DMS 273 treated with DMSO at 0.1 percent for 48 hours (cell line): ENCODE results near the gene UGT1A4.
"Not testable (repeated sequence)": the region's sequence is repeated elsewhere in the genome, so short reads cannot be mapped to it uniquely, and the experiment has no call there.

Experiments used
- DNase-seq: peaks from one replicate; lab custom pipeline; 2025; lab: John Stamatoyannopoulos, UW

UGT1A4 gene

DNA sequence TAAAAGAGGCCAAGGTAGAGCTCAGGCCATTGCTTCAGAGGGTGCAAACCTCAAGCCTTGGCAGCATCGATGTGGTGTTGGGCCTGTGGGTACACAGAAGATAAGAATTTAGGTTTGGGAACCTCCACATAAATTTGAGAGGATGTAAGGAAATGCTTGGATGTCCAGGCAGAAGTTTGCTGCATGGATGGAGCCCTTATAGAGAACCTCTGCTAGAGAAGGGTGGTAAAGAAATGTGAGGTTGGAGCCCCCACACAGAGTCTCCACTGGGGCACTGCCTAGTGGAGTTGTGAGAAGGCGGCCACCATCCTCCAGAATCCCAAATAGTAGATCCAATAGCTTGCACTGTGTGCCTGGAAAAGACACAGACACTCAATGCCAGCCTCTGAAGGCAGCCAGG lies 32.2 kb downstream of the UGT1A4 start:
- DNase-seq = not testable (repeated sequence)

DNA sequence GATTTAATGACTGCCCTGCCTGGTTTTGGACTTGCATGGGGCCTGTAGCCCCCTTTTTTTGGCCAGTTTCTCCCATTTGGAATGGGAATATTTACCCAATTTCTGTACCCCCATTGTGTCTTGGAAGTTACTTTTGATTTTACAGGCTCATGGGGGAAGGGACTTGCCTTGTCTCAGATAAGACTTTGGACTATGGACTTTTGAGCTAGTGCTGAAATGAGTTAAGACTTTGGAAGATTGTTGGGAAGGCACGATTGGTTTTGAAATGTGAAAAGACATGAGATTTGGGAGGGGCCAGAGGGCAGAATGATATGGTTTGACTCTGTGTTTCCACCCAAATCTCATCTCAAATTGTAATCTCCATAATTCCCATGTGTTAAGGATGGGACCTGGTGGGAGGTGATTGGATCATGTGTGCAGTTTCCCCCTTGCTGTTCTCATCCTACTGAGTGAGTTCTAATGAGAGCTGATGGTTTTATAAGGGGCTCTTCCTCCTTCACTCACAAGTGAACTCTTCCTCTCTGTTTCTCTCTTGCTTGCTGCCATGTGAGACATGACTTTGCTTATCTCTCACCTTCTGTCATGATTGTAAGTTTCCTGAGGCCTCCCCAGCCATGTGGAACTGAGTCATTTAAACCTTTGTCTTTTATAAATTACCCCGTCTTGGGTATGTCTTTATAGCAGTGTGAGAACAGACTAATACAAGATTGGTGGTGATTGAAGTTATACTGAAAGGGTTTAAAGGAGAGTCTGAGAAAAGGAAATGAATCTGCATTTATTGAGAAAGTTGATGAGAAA lies 32.9 kb downstream of the UGT1A4 start:
- not testable (repeated sequence) for DNase-seq

DNA sequence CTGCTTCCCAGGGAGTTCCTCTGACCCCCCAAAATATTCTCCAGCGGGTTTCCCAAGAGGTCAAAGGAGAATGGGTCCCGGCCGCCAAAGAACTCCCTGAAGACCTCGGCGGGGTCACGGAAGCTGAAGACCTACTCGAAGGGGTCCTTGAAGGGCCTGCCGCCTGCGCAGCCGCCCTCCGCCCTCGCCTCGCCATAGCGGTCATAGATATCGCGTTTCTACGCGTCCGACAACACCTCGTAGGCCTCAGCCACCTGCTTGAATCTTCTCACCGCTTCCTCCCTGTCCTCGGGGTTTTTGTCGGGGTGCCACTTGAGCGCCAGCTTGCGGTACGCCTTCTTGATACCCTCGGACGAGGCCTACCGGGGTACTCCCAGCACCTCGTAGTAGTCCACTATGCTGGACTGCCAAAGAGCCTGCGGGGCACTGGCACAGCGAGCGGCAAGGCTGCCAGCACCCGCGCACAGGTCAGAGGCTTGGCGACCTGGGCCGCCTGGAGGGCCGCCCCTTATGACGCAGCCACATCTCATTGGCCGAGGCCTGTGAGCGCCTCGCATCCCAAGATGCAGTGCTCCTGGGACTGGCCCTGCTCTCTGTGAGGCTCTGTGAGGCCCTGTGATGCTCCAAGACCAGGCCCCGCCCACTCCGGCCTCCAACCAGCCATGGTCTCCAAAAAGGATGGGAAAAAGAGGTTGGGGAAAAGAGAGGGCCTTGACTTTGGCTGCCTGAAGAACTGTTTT lies 36.5 kb downstream of the UGT1A4 start:
- no peak for DNase-seq

DNA sequence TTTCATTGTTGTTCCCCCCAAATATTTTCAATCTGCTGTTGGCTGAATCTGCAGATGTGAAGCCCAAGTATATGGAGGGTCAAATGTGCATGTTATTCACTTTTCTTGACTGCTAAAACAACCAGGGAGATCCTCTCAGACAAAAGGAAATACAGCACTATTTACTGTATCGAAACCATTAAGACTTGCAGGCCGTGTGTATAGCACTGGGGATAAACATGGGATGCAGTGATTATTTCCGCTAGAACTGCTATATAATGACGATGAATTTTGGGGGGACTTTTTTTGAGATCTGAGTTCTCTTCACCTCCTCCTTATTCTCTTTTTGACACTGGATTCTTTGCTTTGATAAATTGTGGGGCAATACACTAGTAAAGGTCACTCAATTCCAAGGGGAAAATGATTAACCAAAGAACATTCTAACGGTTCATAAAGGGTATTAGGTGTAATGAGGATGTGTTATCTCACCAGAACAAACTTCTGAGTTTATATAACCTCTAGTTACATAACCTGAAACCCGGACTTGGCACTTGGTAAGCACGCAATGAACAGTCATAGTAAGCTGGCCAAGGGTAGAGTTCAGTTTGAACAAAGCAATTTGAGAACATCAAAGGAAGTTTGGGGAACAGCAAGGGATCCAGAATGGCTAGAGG lies 38.0 kb downstream of the UGT1A4 start:
- no peak for DNase-seq

DNA sequence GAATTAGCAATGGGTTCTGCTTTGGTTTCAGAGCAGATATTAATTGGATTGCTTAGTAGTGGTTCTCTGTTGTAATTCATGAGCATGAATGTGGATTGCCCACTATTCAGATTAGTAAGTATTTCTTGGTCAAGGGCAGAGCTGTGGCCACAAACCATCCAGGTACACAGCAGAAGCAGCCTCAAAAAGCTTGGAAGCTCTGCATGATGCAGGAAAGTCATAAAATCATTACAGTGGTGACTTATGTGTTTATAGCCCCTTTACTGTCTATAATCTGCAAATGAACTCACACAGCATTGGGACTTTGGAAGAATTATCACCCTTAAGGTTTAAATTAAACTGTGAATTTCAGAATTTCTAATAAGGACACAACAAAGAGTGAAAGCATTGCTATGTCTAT lies 39.6 kb downstream of the UGT1A4 start:
- no peak for DNase-seq

DNA sequence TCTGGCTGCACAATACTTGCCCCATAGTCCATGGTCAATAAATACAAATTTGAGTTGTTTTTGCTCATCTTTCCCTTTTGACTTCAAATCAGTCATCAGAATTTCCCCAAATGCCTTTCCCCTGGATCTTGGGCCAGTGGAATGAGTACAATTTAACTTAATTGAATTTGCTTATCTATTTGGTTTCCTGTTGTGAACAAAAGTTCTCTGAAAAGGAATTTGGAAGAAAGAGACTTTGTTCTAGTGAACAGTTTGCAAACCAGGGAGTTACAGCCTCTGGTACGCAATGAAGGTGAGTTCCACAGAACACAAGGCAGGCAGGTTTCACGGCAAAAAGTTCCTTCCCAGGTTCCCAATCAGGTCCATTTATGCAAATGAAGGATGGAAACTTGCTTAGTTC lies 40.3 kb downstream of the UGT1A4 start:
- DNase-seq = no peak

DNA sequence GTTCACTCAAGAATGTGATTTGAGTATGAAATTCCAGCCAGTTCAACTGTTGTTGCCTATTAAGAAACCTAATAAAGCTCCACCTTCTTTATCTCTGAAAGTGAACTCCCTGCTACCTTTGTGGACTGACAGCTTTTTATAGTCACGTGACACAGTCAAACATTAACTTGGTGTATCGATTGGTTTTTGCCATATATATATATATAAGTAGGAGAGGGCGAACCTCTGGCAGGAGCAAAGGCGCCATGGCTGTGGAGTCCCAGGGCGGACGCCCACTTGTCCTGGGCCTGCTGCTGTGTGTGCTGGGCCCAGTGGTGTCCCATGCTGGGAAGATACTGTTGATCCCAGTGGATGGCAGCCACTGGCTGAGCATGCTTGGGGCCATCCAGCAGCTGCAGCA lies 41.5 kb downstream of the UGT1A4 start, which contains the start of gene UGT1A1:
TSS of gene UGT1A1 (plus strand) at position 228 of the 400 bp plus-strand sequence. CDS start at position 246, 18 bp downstream.
- no peak for DNase-seq

DNA sequence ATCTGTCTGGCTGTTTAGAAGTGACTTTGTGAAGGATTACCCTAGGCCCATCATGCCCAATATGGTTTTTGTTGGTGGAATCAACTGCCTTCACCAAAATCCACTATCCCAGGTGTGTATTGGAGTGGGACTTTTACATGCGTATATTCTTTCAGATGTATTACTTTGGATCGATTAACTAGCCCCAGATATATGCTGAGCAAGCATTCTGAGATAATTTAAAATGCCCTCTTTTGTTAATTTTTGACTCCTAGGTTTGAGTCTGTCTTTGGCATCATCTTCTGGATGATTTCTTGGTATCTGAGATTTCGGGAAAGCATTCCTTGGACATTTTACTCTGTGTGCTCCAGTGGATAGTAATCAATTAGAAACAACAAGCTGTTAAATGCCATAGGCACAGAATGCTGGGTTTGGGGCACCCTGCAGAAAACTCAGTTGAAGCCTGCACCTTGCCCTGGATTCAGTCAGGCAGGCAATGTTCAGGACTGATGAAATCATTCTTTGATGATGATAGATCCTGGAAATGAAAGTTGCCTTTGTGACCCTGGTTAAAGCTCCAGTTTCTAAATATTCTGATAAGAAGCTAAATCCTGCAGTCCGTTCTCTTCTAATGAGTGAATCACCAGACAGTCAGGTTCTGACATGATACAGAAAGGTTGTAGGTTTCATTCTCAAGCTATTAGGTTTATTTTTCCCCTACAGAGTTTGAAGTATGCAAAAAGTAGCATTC lies 42.7 kb downstream of the UGT1A4 start:
- no peak for DNase-seq

DNA sequence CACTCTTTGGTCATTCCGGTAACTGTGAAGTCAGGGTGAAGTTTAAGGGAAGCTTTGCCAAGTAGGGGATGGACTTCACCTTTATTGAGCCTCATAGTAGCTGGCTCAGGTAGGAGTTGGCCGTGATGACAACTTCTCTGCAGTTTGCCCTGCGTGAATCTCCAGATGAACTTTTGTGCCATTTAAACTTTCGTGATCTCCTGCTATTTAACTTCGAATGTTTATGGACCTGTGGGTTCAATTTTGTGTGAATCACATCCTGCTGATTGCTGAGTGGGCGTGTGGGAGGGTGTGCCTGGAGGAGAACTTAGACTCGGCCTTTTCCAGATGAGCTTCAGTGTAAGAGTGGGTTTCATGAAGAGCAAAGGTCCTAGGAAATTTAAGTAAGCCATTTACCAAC lies 45.7 kb downstream of the UGT1A4 start:
- no peak for DNase-seq

DNA sequence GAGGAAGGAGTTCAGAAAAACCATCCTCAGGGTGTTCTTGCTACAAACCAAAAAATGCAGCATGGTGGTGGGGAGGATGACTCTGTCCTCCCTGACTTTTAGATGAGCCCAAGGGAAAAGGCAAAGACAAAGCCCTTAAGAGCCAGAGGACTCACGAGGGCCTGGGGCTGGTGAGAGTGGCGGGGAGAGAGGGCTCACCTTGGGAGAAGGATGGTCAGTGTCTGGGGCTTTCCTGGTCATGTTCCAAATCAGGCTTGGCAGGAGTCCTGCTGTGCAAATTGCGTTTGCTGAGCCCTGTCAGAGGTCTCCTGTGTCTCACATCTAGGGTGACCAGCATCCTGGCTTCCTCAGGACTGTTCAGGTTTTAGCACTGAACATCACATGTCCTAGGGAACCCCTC lies 46.2 kb downstream of the UGT1A4 start:
- DNase-seq = no peak

DNA sequence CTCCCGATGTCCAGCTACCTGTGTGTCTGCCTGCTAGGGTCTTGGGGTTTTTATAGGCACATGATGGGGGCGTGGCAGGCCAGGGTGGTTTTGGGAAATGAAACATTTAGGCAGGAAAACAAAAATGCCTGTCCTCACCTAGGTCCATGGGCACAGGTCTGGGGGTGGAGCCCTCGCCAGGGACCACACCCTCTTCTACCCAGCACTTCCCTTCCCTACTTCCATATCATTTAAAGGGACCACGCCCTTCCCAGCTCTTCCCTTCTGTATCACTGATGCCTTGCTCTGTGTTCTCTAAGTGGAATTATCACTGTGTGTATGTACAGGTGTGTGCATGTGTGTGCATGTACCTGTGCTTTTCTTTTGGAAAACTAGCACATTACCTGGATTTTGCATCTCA lies 47.9 kb downstream of the UGT1A4 start:
- DNase-seq = no peak

DNA sequence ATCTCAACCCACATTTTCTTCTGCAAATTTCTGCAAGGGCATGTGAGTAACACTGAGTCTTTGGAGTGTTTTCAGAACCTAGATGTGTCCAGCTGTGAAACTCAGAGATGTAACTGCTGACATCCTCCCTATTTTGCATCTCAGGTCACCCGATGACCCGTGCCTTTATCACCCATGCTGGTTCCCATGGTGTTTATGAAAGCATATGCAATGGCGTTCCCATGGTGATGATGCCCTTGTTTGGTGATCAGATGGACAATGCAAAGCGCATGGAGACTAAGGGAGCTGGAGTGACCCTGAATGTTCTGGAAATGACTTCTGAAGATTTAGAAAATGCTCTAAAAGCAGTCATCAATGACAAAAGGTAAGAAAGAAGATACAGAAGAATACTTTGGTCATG lies 49.5 kb downstream of the UGT1A4 start:
- DNase-seq = no peak

DNA sequence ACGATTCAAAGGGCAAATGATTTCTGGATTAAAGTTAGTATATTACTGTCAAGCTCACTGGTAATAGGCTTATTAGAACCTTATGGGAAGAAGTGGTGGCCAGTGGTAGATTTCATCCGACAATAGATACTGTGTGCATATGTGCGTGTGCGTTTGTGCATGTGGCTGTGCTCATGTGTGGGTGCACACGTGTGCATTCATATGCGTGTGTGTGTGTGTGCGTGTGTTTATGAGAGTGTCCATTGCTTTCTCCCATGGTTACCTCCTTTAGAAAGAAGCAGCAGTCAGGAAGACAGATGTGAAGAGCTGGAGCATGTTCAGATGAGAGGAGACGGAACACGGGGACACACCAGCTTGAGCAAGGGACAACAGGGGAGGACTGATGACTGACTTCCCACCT lies 50.7 kb downstream of the UGT1A4 start:
- DNase-seq = no peak

DNA sequence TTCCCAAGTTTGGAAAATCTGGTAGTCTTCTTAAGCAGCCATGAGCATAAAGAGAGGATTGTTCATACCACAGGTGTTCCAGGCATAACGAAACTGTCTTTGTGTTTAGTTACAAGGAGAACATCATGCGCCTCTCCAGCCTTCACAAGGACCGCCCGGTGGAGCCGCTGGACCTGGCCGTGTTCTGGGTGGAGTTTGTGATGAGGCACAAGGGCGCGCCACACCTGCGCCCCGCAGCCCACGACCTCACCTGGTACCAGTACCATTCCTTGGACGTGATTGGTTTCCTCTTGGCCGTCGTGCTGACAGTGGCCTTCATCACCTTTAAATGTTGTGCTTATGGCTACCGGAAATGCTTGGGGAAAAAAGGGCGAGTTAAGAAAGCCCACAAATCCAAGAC lies 53.6 kb downstream of the UGT1A4 start:
- DNase-seq = no peak

DNA sequence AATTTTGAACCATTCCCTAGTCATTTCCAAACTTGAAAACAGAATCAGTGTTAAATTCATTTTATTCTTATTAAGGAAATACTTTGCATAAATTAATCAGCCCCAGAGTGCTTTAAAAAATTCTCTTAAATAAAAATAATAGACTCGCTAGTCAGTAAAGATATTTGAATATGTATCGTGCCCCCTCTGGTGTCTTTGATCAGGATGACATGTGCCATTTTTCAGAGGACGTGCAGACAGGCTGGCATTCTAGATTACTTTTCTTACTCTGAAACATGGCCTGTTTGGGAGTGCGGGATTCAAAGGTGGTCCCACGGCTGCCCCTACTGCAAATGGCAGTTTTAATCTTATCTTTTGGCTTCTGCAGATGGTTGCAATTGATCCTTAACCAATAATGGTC lies 54.0 kb downstream of the UGT1A4 start:
- DNase-seq = no peak

DNA sequence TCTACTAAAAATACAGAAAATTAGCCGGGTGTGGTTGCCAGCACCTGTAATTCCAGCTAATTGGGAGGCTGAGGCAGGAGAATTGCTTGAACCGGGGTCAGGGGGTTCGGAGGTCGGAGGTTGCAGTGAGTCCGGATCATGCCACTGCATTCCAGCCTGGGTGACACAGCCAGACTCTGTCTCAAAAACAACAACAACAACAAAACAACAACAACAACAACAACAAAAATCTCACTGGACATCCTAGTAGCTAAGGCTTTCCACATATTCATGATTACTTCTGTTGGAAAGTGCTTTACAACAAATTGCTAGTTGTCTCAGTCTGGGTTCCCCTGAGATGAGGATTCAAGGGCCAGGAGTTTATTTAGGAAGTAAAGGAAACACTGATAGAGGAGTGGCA lies 55.3 kb downstream of the UGT1A4 start:
- no peak for DNase-seq

DNA sequence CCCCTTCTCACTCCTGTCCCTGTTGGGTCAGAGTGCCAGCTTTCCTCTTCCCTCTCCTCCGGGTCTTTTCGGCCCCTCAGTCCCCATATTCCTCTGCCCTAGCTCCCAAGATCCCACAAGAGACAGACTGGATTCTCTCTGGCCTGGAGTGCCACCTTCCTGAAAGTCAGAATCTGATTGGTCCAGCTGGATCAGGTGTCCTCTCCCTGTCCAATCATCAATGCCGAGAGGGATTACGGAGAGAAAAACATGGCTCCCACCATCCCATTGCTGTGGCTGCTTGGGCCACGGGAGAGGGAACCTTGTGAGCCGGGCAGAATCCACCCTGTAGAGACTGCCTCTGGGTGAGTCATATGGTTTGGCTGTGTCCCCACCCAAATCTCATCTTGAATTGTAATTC lies 56.9 kb downstream of the UGT1A4 start:
- DNase-seq = no peak

DNA sequence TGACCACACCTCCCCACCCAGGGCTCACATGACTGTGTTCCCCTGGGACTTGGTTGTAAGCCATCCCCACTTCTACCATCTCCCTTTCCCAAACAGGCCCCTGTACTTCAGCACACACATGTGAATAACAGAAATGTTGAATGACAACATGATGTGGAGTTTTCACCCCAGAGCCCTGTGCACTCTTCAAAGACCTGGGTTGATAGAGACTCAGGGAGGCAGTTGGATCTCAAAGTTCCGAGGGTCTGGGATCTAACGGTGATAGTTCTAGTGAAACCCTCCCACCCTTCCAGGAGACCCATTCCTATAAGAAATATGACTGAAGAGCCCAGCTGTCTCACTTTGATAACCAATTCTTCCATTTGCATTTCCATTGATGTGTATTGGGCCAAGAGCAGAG lies 59.5 kb downstream of the UGT1A4 start, which contains the start of gene MROH2A:
TSS of gene MROH2A (plus strand) at position 301 of the 400 bp plus-strand sequence. CDS start 1,029 bp downstream, outside the sequence.
- DNase-seq = no peak

DNA sequence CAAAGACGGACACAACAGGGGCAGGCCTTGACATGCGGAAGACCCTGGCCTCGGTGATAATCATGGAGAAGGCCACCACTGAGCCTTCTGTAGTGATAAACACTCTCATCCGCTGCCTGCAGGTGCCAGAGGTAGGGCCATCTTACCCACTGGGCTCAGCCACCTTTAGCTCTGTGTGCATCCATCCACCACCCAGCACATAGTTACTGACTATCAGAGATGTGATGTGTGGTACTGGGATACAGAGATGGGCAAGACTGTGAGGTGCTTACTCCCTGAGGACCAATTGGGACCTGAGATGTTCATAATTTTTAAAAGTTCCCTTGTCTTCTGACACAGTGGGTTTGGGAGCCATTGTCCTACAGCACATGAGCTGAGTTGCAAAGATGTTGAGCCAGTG lies 61.2 kb downstream of the UGT1A4 start:
- DNase-seq = no peak

DNA sequence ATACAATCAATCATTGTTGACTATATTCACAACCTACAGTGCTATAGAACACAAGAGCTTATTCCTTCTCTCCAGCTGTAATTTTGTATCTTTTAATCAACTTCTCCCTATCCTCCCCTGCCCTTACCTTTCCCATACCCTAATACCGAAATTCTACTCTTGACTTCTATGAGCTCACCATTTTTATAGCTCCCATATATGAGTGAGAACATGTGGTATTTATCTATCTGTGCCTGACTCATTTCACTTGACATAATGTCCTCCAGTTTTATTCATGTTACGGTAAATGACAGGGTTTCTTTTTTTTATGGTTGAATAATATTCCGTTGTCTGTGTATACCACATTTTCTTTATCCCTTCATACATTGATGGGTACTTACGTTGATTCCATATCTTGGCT lies 62.2 kb downstream of the UGT1A4 start:
- DNase-seq = no peak

DNA sequence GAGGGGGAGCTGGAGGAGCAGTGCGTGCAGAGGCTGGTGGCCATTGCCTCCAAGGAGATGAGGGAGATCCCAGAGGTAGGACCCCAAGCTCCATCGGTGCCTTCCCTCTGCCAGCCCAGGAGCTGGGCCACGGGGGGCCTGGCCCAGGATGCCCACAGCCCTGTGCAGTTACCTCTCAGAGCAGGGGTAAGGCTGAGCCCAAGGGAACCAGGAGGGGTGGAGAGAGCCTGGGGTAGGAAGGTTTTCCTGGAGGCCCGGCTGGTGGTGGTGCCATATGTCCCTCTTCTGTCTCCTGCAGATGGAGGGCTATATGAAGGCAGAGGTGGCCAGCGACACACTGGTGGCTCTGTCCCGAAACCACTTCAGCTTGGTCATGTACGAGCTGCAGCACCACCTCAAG lies 71.0 kb downstream of the UGT1A4 start:
- DNase-seq = no peak
